GM23338 (cell line): ENCODE measurements around the gene FGF1.

ENCODE experiments used
- CTCF ChIP-seq, 2 experiments: fragments of 200-600 bp in 1 of 2; sonication (generic) in 1 of 2; conservative IDR thresholded peaks; 2 replicates each; pipeline versions ENCODE4 v1.5.1 to v1.6.1; 2016 to 2017; ENCODE audit warnings: antibody characterized with exemption in 2 of 2, low read depth in 2 of 2, mild to moderate bottlenecking in 2 of 2, moderate library complexity in 1 of 2
- EZH2 ChIP-seq: fragments of 200-600 bp; sonication (generic); IDR thresholded peaks from one replicate; pipeline ENCODE4 v1.8.0; 2017; ENCODE audit warnings: antibody characterized with exemption, mild to moderate bottlenecking, low read depth; ENCODE audit not compliant: unreplicated experiment
- EZH2phosphoT487 ChIP-seq: fragments of 200-600 bp; sonication (generic); IDR thresholded peaks from one replicate; pipeline ENCODE4 v1.8.1; 2018; ENCODE audit warnings: antibody characterized with exemption; ENCODE audit not compliant: unreplicated experiment
- POLR2AphosphoS5 ChIP-seq: IDR thresholded peaks from 2 replicates; pipeline ENCODE4 v1.6.1; 2016; ENCODE audit warnings: antibody characterized with exemption, low read depth
- REST ChIP-seq: IDR thresholded peaks from one replicate; pipeline ENCODE4 v1.6.1; 2018; ENCODE audit warnings: antibody characterized with exemption; ENCODE audit not compliant: unreplicated experiment

- TF ChIP-seq CTCF (conservative IDR thresholded peaks at IDR 0.05; ENCODE audit: low read depth in 2 of 2) (no peak), EZH2 (no peak), REST (no peak), EZH2phosphoT487 (no peak), POLR2AphosphoS5 (no peak)
Observed at GRCh38 chr5:142605611-142606010, 80.3 kb downstream of the FGF1 start.
